Measurements from ENCODE around the gene HDHD5. TPM values are rescaled to one million over a fixed set of nuclear protein-coding genes. Genes with fewer than 3 reads are reported as not detected.

Gene HDHD5
- total RNA-seq, 1 donor from 2014 or later = 52.6 TPM

DNA sequence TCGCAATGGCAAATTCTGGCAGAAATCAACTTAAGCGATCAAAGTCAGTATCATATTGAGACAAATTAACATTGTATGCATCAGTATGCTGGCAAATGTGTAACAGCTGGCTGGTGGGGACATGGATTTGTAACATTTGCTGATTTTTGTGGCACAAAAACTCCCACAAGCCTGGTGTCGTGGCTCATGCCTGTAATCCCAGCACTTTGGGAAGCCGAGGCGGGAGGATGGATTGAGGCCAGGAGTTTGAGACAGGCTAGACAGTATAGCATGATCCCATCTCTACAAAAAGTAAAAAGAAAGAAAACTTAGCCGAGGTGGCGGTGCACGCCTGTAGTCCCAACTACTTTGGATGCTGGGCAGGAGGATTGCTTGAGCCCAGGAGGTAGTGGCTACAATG lies 17.6 kb upstream of the HDHD5 start:
- H3K27ac ChIP-seq (replicated peaks) = no peak overlapping the region
- TF ChIP-seq, protein P1, sequence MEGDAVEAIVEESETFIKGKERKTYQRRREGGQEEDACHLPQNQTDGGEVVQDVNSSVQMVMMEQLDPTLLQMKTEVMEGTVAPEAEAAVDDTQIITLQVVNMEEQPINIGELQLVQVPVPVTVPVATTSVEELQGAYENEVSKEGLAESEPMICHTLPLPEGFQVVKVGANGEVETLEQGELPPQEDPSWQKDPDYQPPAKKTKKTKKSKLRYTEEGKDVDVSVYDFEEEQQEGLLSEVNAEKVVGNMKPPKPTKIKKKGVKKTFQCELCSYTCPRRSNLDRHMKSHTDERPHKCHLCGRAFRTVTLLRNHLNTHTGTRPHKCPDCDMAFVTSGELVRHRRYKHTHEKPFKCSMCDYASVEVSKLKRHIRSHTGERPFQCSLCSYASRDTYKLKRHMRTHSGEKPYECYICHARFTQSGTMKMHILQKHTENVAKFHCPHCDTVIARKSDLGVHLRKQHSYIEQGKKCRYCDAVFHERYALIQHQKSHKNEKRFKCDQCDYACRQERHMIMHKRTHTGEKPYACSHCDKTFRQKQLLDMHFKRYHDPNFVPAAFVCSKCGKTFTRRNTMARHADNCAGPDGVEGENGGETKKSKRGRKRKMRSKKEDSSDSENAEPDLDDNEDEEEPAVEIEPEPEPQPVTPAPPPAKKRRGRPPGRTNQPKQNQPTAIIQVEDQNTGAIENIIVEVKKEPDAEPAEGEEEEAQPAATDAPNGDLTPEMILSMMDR (IDR thresholded peaks at IDR 0.05; ENCODE audit: borderline replicate concordance) = no peak
- no peaks in the 10 kb centered on the region for H3K27me3 ChIP-seq (ENCODE audit: low read depth)
- H3K9me3 ChIP-seq (replicated peaks) = no peaks in the 10 kb centered on the region
- DNase-seq = no peak
- H3K36me3 ChIP-seq = no peaks in the 10 kb centered on the region
- intact Hi-C loops (cut with micrococcal nuclease) = no loop called here
- H3K4me3 ChIP-seq = no peak overlapping the region
- H3K4me1 ChIP-seq = peaks cover 14% of the 10 kb centered on the region

DNA sequence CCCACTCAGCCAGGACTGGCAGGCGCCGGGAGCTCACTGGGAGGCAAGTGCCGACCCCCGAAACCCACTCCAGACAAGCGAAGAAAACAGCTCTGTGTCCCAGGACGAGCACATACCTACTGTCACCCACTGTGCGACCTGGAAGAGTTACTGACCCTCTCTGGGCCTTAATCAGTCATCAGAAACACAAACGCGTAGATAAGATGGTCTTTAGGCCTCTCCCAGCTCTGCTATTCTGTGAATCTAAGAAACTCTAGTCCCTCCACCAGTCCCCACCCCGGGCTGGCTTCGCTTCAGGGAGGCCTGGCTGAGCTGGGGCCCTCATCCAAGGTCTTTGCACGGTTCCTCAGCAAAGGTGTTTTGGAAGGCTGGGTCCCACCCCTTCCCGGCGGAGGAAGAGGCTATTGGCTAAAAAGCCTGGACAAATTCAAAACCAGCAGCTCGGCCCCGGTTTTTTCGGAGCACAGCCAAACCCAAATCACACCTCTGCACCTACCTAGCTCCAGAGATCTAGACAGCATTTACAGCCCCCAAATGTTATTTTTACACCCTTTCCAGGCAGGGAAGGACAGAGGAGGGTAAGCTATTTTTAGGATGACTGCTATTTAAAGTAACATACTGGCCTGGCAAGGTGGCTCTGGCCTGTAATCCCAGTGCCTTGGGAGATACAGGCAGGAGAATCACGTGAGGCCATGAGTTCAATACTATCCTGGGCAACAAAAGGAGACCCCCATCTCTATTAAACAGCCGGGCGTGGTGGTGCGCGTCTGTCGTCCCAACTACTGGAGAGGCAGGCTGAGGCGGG lies 13.2 kb upstream of the HDHD5 start:
- no peaks in the 10 kb centered on the region for H3K9me3 ChIP-seq (replicated peaks)
- H3K36me3 ChIP-seq = no peaks in the 10 kb centered on the region
- H3K27me3 ChIP-seq (ENCODE audit: low read depth) = no peaks in the 10 kb centered on the region
- H3K4me1 ChIP-seq = peaks cover 33% of the 10 kb centered on the region
- intact Hi-C loops (cut with micrococcal nuclease) = no loop called here
- H3K4me3 ChIP-seq = peak overlapping the region; percentile 74
- peak overlapping the region; percentile 99 for H3K27ac ChIP-seq (replicated peaks)
- TF ChIP-seq, protein P1 (IDR thresholded peaks at IDR 0.05; ENCODE audit: borderline replicate concordance) = no peak
- peak; percentile 64 for DNase-seq

DNA sequence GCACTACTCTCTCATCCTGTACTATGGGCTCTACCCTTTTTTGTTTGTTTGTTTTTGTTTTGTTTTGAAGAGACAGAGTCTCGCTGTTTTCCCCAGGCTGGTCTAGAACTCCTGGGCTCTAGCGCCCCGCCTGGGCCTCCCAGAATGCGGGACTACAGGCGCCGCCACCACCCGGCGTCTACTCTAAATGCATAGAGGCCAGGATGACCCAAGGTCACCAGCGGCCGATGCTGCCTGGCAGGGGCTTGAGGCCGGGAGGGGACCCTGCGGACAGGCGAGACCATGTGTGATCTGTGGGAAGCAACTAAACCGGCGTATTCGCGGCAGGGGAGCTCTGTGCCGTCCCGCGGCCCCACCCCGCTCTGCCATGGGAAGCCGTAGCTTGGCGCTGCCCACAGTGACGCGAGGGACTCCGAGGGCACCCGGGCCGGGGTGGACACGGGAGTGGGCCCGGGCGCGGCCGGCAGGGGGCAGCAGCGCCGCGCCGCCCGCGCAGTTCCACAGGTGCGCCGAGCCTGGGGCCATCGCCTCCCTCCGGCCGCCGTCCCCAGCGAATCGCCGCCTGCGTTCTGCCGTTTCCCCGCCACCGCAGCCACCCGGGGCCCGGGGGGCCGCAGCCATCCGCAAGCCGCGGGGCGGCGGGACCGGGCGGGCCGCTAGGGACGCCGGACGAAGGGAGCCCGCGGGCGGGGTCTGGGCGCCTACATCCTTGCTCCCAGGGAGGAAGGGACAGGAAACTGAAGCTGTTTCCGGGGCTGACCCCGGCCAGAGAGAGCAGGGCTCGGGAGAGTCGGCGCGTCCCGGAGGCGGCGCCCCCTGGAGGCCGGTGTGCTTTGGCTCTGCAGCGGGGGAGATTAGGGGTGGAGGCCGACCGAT lies 12.3 kb upstream of the HDHD5 start:
- Histone ChIP-seq H3K36me3 (no peaks in the 10 kb centered on the region), H3K4me3 (peak overlapping the region; percentile 74), H3K27me3 (ENCODE audit: low read depth) (no peaks in the 10 kb centered on the region), H3K27ac (replicated peaks) (peak overlapping the region; percentile 99), H3K9me3 (replicated peaks) (no peaks in the 10 kb centered on the region), H3K4me1 (peaks cover 41% of the 10 kb centered on the region)
- DNase-seq = peak; percentile 92
- intact Hi-C loops (cut with micrococcal nuclease) = no loop called here
- TF ChIP-seq, protein P1 (IDR thresholded peaks at IDR 0.05; ENCODE audit: borderline replicate concordance) = peak; percentile 82

DNA sequence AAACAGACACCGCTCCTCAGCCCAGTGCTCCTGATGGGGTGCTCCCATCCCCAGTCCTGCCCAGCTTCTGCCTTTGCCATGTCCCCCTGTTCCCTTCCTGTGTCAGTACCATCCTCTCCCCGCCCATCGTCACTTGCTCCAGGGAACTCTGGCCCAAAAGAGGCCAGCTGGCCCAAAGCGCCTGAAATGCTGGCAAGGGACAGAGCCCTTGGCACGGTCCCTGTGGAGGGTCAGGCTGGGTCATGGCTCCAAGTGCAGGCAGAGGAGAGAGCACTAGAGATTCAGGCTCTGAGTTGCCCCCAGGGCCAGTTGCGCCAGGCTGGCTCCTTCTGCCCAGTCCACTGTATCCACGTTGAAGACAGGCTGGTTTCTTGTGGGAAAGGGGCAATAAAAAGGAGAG lies 8.4 kb upstream of the HDHD5 start:
- peak overlapping the region; percentile 76 for H3K27ac ChIP-seq (replicated peaks)
- peaks cover 34% of the 10 kb centered on the region for H3K4me1 ChIP-seq
- no peaks in the 10 kb centered on the region for H3K27me3 ChIP-seq (ENCODE audit: low read depth)
- no peaks in the 10 kb centered on the region for H3K36me3 ChIP-seq
- no peaks in the 10 kb centered on the region for H3K9me3 ChIP-seq (replicated peaks)
- H3K4me3 ChIP-seq = no peak overlapping the region
- TF ChIP-seq, protein P1 (IDR thresholded peaks at IDR 0.05; ENCODE audit: borderline replicate concordance) = no peak
- DNase-seq = peak; percentile 73
- intact Hi-C loops (cut with micrococcal nuclease) = loop anchor here (10.0 kb wide), 2 partner anchors 83 to 337 kb away; partner anchors contain the start of gene IL17RA

DNA sequence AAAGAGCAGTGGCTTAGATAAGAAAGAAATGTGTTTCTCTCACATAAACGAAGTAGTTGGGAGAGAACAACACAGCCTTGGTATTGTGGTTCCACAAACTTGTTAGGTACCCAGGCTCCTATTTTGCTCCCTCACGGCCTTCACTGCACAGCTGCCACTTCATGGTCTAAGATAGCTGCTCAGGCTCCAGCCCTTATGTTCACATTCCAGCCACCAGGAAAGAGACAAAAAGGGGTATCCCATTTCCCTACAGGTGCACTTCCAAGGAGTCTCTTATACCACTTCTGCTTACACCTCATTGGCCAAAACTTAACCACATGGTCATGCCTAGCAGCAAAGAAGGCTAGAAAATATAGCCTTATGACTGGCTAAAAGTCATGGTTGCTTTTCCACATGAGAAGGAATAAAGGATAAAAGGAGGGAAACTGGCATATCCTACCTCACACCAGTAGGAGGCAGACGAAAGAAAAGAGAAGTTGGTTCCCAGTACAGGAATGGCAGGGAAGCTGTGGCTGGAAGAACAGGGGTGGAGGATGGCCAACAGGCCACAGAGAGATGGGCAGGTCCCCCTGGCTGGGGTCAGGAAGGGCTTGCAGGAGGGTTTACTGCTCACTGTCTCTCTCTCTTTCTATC lies 5.4 kb upstream of the HDHD5 start:
- Histone ChIP-seq H3K9me3 (replicated peaks) (no peaks in the 10 kb centered on the region), H3K27ac (replicated peaks) (no peak overlapping the region), H3K4me3 (no peak overlapping the region), H3K4me1 (peaks cover 26% of the 10 kb centered on the region), H3K36me3 (no peaks in the 10 kb centered on the region), H3K27me3 (ENCODE audit: low read depth) (no peaks in the 10 kb centered on the region)
- TF ChIP-seq, protein P1 (IDR thresholded peaks at IDR 0.05; ENCODE audit: borderline replicate concordance) = no peak
- no peak for DNase-seq
- intact Hi-C loops (cut with micrococcal nuclease) = loop anchor here (10.0 kb wide), 2 partner anchors 80 to 340 kb away; partner anchors contain the start of gene IL17RA
